D721Med (cell line): Measurements from ENCODE around the gene EVPL.

ENCODE experiments used
- DNase-seq: peaks from one replicate; pipeline ENCODE4 v3.0.0; 2011; ENCODE audit warnings: low spot score; ENCODE audit not compliant: insufficient read length
- FAIRE-seq: peaks from 2 replicates; lab custom pipeline; 2011; peaks lifted over from hg19 to GRCh38; lab: Jason Lieb, UNC
- CTCF ChIP-seq: IDR thresholded peaks from 2 replicates; pipeline ENCODE4 v1.5.1; 2012; ENCODE audit warnings: mild to moderate bottlenecking, control low read depth; ENCODE audit not compliant: insufficient read depth; ENCODE audit errors: missing control alignments

The EVPL gene

GRCh38 chr17:76032780-76033108 lies 5.6 kb upstream of the EVPL start:
- FAIRE-seq (no peak), DNase-seq (no peak)
- TF ChIP-seq CTCF, result no peak

- no peak for TF ChIP-seq CTCF
- DNase-seq (no peak), FAIRE-seq (no peak)
Observed at GRCh38 chr17:76032073-76032779, 5.1 kb upstream of the EVPL start.

- no peak for TF ChIP-seq CTCF
- no peak for DNase-seq
- no peak for FAIRE-seq
Observed at GRCh38 chr17:76026714-76027158, 370 bp downstream of the EVPL start.

GRCh38 chr17:76025294-76025693 lies 1.8 kb downstream of the EVPL start:
- no peak for DNase-seq
- TF ChIP-seq CTCF, result no peak
- no peak for FAIRE-seq

- TF ChIP-seq CTCF, result no peak
- FAIRE-seq (no peak), DNase-seq (no peak)
Observed at GRCh38 chr17:76024353-76024752, 2.8 kb downstream of the EVPL start.

GRCh38 chr17:76023900-76024237 lies 3.2 kb downstream of the EVPL start:
- DNase-seq, result no peak
- no peak for TF ChIP-seq CTCF
- no peak for FAIRE-seq
